ENCODE measurements around the gene LALBA.
"Not testable (repeated sequence)": the region's sequence is repeated elsewhere in the genome, so short reads cannot be mapped to it uniquely, and the experiment has no call there.

The LALBA gene

GRCh38 chr12:48527891-48528670 is 41.8 kb downstream of the LALBA start:
- DNase-seq = no peak

GRCh38 chr12:48525332-48525731 is 44.5 kb downstream of the LALBA start, which contains the start of gene OR8S1:
OR8S1 (plus strand) TSS chr12:48525632; CDS start chr12:48525632, 0 bp downstream.
- DNase-seq = no peak

DNA sequence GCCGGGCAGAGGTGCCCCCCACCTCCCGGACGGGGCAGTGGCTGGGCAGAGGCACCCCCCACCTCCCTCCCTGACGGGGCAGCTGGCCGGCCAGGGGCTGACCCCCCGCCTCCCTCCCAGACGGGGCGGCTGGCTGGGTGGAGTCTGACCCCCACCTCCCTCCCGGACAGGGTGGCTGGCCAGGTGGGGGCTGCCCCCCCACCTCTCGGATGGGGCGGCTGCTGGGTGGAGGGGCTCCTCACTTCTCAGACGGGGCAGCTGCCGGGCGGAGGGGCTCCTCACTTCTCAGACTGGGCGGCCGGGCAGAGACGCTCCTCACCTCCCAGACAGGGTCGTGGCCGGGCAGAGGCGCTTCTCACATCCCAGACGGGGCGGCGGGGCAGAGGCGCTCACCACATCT is 49.5 kb downstream of the LALBA start:
- DNase-seq = not testable (repeated sequence)
